HG03460 (cell line): ENCODE results near the gene GTF2H4.

Experiments used
- ATAC-seq: cut with Tn5 transposase; IDR thresholded peaks from one replicate; pipeline ENCODE4 v1.9.1; 2021; ENCODE audit not compliant: unreplicated experiment

Gene GTF2H4

DNA sequence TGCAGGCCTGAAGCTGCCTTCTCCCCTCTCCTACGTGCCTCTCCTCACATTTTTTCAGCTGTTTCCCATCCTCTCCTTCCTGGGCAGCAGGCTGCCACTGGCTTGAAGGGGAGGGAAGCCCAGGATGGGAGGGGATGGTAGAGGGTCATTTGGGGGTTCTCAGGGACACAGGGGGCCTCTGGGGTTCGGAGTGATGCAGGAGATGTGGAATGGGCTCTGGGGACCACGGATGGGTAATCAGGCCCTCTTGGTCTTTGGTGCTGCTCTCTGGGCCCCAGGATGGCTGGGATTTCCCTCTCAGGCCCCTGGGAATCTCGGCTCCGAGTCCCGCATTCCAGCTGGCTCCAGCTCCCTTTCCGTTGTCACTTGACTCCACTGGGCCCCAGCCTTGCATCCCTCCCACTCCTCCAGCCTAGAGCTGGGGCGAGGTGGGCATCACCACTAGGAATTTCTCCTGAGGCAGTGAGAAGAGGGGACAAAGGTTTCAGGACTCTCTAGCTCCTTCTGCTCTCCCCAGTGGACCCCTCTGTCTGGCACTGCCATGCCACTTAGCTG, 25.7 kb upstream of the GTF2H4 start:
- ATAC-seq: no peak

DNA sequence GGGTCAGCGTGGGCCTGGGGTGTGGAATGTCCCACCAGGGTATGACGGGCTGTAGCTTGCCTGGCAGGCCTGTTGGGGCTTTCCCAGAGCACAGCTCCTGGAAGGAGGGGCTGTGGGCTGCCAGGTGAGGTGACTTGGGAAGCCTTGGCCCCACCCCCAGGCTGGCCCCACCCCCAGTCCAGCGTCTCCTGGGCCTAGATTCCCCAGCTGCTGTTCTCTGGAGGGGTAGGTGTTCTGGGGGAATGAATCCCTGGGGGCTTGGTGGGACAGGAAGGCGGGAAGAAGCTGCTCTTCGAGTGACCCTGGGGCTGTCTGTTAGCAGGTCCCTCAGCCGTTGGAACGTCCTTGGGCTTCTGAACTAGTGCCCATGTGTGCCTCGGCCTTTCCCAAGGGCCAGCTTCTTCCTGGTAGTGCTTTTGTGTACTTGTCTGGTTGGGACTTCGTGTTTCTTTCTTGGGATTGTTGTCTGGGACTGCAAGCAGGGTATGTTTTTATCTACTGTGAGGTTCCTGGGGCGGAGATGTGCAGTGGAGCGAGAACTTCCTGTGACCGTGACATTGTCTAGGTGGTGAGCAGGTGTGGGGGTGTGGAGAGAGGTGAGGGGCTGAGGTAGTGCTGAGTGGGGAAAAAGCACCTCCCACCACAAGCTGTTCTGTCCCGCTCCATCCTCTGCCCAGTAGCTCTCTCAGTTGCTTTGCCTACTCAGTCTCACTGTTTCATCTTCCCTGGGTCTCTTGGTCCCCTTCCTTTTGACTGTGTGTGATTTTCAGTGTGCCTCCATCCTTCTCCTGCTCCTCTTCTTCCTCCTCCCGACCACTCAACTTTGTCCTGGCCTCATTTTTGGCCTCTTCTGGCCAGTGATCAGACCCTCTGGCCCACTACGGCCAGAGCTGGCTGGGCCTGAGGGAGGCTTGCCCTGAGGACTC, 25.0 kb upstream of the GTF2H4 start:
- ATAC-seq: no peak

DNA sequence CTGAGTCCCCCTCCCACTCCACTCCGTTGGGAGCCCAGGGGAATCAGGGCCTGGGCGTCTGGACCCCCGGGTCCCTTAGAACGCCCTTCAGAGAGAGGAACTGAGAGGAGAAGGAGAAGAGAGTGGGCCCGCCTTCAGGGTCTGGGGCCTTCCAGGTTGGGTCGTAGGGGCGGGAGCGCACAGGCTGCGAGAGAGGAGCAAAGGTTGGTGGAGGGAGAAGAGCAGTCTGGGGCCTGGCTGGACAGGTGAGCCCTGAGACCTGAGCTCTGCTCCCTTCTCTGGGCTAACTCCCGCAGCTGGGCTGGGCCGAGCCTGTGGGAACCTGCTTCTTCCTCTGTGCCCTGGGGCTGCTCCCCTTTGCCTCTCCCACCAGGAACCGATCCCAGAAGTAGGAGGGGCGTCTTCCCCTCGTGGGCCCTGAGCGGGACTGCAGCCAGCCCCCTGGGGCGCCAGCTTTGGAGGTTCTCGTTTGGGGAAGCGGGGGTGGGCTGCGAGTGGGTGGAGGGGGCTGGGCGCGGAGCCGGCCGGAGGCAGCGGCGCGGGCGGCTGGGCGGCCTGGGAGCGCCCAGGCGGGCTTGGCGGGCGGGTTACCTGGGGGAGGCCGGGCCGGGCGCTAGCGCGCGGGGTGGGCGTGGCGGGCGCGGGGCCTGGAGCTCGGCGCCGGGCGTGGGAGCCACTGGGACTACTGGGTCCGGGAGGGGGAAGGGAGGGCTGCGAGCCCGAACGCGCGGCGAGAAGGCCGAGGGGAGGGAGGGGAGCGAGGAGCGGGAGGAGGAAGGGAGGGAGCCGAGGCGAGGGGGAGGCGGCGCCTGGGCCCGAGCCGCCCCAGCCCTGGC, 24.1 kb upstream of the GTF2H4 start, which contains the start of gene DDR1:
Gene DDR1, plus strand, starts transcription at position 835 of the 836 bp plus-strand sequence. CDS start 4,211 bp downstream, outside the sequence.
- no peak for ATAC-seq

DNA sequence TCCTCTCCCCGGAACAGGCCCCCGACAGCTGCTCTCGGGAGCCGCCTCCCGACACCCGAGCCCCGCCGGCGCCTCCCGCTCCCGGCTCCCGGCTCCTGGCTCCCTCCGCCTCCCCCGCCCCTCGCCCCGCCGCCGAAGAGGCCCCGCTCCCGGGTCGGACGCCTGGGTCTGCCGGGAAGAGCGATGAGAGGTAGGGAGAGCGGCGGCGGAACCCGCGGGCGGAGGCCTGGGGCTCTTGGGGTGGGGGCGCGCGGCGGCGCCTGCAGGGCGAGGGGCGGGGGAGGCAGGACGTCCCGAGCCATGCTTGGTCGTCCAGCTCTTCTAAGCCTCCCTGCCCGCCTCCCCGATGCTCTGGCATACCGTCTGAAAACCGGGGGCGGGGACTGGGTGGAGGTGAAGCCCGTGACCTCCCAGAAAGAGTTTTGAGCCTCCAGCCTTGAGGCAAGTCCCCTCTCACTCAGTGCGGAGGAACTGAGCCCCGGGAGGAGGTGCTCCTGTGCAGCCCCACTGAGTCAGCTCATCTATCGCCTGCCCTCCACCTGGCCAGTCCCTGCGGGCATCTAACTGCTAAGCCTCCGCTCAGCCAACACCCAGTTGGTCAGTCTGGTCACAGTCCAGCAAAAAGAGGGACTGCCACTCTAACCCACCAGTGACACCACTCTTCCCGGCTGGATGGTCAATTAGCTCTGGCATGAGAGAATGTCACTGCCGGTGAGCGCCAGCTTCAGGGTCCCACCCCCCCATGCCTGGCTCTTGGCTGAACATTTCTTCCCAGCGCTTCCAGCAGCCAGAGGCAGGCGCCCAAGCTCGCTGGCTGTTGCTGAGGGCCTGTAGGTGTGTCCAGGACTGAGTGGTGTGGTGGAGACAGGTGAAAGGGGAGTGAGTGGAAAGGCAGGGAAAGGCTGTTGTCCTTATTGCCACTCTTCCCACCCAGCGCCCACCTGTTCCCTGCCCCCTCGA, 23.2 kb upstream of the GTF2H4 start:
- ATAC-seq: no peak

DNA sequence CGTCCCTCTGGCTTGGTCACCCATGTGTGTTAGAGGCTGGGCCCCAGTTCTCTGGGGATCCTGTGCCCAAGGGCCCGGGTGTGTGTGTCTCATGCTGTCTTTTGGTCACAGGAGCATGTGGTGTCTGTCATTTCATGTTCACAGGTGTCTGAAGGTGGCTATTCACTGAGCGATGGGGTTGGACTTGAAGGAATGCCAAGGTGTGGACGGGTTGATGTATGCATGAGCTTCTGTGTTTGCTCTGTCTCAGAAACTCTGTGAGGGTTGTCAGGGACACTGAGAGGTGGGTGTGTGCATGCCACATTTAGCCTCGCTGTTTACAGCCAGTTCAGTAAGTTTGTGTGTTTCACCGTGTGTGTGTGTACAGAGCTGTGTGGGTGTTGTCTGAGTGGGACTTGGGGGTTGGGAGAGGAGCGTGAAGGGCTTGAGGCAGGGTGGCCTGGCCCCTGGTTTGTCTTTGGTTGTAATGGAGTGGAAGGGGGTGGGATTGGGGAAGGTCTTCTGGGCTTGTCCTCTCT, 22.5 kb upstream of the GTF2H4 start:
- no peak for ATAC-seq

DNA sequence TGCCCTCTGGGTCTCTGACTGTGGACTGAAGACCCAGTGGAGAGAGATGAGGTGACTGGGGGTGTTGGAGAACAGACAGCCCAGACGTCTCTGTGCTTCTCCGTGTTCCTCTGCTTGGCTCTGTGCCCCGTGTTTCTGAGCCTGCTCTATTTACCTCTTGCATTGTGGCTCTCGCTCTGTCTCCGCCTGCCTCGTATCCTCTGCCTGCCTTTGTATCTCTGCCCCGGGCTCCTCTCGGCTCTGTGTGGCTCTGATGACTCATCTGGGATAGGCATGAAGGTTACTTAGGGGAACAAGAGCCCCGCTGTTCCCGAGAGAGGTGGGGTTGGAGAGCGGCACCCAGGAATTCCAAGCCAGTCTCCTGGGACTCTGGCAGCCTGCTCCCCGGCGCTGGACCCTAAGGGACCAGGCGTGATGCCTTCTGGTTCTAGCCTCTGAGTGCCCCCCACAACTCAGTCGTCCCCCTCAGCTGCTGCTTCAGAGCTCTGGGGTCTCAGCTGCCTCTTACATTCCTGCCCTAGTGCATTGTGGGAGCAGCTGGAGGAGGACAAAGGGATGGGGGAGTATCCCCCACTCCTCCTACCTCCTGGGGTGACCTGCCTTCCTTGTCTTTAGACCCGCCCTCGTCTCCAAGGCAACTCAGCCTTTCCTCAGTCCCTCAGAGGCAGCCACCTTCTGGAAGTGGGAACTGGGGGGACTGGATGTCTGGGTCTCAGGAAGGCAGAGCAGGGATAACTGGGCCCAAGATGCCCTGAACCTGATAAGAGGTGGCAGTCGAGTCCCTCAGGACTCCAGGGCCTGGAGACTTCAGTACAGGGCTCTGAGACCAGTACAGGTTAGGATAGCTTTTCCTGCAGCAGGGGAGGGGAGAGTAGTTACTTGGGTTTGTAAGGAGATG, 21.8 kb upstream of the GTF2H4 start:
- no peak for ATAC-seq

GRCh38 chr6:30886897-30887255, 21.1 kb upstream of the GTF2H4 start:
- no peak for ATAC-seq

DNA sequence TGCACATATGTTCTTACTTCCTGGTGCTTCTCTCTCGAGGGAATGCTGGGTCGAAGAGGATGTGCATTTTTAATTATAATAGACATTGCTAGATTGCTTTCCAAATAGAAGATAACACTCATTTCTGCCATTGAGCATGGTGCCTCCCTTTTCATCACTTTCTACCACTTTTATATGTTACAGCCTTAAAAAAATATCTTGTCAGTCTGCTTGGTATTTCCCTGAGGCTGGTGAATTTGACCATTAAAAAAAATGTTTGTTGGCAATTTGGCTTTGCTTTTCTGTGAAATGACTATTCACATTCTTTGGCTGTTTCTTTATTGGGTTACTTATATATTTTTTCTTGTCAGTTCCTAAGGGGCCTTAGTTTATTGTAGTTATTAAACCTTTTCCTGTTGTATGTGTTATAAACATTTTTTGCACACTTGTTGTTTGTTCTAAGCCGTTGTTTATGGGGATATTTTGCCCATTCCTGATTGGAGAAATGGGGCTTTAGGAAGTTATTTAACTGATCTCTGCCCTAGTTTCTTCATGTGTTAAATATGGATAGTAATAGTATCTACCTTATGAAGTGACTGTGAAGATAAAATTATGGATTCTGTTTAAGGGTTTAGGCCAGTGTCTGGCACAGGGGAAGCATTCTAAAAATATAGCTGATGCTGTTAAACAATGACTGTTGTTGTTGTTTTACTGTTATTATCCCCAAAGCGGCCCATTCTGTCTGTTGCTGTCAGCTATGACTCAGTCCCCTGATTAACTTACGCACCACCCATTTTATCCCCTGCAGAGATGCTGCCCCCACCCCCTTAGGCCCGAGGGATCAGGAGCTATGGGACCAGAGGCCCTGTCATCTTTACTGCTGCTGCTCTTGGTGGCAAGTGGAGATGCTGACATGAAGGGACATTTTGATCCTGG, 19.8 kb upstream of the GTF2H4 start:
- no peak for ATAC-seq

GRCh38 chr6:30888816-30889495, 19.1 kb upstream of the GTF2H4 start:
- no peak for ATAC-seq

- no peak for ATAC-seq
Measured at GRCh38 chr6:30889496-30889885, 18.5 kb upstream of the GTF2H4 start.

DNA sequence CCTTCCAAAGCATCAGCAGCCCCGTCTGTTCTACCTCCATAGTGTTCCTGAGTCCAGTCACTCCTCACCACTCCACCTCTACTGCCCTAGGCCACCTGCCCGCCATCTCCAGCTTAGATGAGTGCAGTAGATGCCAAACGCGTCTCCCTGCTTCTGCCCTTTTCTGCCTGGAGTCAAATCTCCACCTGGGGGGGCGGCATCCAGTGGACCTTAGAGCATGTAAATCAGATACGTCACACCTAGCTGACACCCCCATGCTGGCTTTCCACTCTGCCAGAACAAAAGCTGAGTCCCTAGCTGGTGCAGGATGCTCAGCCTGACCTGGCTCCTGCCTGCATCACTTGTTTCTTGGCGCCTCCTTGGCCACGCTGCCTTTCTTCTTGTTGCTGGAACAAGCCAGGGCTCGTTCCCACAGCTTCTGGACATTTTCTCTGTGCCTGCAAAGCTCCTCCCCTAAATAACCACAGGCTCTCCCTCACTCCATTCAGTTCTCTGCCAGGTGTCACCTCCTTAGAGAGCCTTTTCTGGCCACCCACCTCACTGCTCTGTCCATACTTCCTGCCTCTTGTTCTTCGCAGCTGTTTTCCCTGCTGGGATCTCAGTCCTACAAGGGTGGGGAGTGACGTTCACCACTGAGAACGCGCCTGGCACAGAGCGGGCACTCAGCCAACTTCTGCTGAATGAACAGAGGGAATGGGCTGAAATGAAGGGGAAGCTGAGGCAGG, 17.9 kb upstream of the GTF2H4 start:
- ATAC-seq: no peak

DNA sequence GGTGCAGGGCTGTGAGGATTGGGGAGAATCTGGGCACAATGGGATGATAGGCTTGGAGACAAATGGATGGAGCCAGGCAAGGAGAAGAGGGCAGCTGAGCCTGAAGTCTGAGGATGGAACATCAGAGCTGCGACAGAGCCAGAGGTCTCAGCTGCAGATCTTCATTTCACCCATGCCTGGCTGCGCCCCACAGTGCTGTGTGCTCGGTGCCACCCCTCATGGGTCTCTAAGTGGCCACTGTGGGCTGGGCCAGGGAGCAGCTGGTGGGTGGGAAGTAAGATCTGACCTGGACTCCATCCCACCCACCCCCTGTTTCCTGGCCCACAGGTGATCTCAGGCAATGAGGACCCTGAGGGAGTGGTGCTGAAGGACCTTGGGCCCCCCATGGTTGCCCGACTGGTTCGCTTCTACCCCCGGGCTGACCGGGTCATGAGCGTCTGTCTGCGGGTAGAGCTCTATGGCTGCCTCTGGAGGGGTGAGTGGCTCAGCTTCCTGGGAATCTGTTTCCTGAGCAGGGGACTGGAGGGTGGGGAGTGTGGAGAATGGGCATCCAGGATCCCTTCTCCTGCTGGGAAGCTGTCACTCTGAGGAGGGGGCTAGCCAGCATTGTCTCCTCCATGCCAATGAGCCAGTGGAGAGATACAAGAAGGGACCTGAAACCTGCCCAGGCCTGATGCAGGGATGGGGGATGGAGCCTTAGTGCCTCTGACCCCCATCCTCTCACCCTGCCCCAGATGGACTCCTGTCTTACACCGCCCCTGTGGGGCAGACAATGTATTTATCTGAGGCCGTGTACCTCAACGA, 17.2 kb upstream of the GTF2H4 start:
- no peak for ATAC-seq

- no peak for ATAC-seq
Measured at GRCh38 chr6:30891450-30891723, 16.6 kb upstream of the GTF2H4 start.

DNA sequence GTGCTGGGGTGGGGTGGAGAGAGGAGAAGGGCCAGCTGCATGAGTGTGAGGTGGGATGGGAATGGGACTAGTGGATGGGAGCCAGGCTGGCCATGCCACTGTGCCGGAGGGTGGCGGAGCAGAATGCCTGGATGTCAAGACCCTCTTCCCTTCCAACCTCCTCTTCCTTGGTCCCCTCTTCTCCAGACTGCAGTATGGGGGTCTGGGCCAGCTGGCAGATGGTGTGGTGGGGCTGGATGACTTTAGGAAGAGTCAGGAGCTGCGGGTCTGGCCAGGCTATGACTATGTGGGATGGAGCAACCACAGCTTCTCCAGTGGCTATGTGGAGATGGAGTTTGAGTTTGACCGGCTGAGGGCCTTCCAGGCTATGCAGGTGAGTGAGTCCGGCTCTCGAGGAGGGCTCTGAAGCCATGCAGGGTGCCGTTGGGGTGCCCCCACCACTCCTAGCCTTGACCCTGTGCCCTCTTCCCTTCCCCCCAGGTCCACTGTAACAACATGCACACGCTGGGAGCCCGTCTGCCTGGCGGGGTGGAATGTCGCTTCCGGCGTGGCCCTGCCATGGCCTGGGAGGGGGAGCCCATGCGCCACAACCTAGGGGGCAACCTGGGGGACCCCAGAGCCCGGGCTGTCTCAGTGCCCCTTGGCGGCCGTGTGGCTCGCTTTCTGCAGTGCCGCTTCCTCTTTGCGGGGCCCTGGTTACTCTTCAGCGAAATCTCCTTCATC, 16.0 kb upstream of the GTF2H4 start:
- ATAC-seq: no peak

GRCh38 chr6:30893001-30893591, 14.9 kb upstream of the GTF2H4 start:
- ATAC-seq: no peak
